ENCODE data around the gene ACOT7.

The ACOT7 gene

GRCh38 chr1:6241107-6241886, 152.3 kb downstream of the ACOT7 start:
- no peak for DNase-seq
- Histone ChIP-seq H3K4me3 (ENCODE audit: low read length) (no peak overlapping the region), H3K9me3 (replicated peaks; ENCODE audit: insufficient read depth, low read length) (no peaks in the 10 kb centered on the region), H3K9ac (ENCODE audit: low read length) (no peak overlapping the region), H2AFZ (ENCODE audit: low read length) (no peak overlapping the region), H3F3A (ENCODE audit: insufficient read depth, low read length) (no peaks in the 10 kb centered on the region), H3K27ac (ENCODE audit: low read length) (no peak overlapping the region), H3K4me1 (ENCODE audit: low read length) (no peaks in the 10 kb centered on the region; the same call in 1 of the 2 replicates), H3K36me3 (replicated peaks; ENCODE audit: insufficient read depth, low read length) (no peaks in the 10 kb centered on the region), H3K27me3 (replicated peaks; ENCODE audit: insufficient read depth, low read length) (peaks cover 70% of the 10 kb centered on the region), H4K20me1 (ENCODE audit: insufficient read depth, low read length) (no peaks in the 10 kb centered on the region), H3K9me2 (replicated peaks; ENCODE audit: insufficient read depth, low read length) (no peaks in the 10 kb centered on the region), H3K79me2 (ENCODE audit: low read length) (no peaks in the 10 kb centered on the region), H3K4me2 (ENCODE audit: low read depth, low read length) (no peak overlapping the region)
- no peak for TF ChIP-seq EZH2 (optimal IDR thresholded peaks at IDR 0.05; ENCODE audit: low read depth, low read length)
- no peak for TF ChIP-seq CTCF (IDR thresholded peaks at IDR 0.05; ENCODE audit: low read length)
- TF ChIP-seq EZH2phosphoT487 (IDR thresholded peaks at IDR 0.05; ENCODE audit: low read length), result no peak

- DNase-seq, result no peak
- H3K27ac ChIP-seq (ENCODE audit: low read length), result no peak overlapping the region
- no peak overlapping the region for H2AFZ ChIP-seq (ENCODE audit: low read length)
- no peaks in the 10 kb centered on the region for H4K20me1 ChIP-seq (ENCODE audit: insufficient read depth, low read length)
- TF ChIP-seq CTCF (IDR thresholded peaks at IDR 0.05; ENCODE audit: low read length) (no peak), EZH2 (optimal IDR thresholded peaks at IDR 0.05; ENCODE audit: low read depth, low read length) (no peak), EZH2phosphoT487 (IDR thresholded peaks at IDR 0.05; ENCODE audit: low read length) (no peak)
- no peaks in the 10 kb centered on the region for H3K4me1 ChIP-seq (ENCODE audit: low read length)
- H3F3A ChIP-seq (ENCODE audit: insufficient read depth, low read length), result no peaks in the 10 kb centered on the region
- H3K27me3 ChIP-seq (replicated peaks; ENCODE audit: insufficient read depth, low read length), result peaks cover 59% of the 10 kb centered on the region
- H3K4me2 ChIP-seq (ENCODE audit: low read depth, low read length), result no peak overlapping the region
- no peaks in the 10 kb centered on the region for H3K9me2 ChIP-seq (replicated peaks; ENCODE audit: insufficient read depth, low read length)
- no peak overlapping the region for H3K9ac ChIP-seq (ENCODE audit: low read length)
- peaks cover 3% of the 10 kb centered on the region for H3K79me2 ChIP-seq (ENCODE audit: low read length)
- H3K9me3 ChIP-seq (replicated peaks; ENCODE audit: insufficient read depth, low read length), result no peaks in the 10 kb centered on the region
- H3K36me3 ChIP-seq (replicated peaks; ENCODE audit: insufficient read depth, low read length), result no peaks in the 10 kb centered on the region
- H3K4me3 ChIP-seq (ENCODE audit: low read length), result no peak overlapping the region
Observed at GRCh38 chr1:6239950-6240768, 153.4 kb downstream of the ACOT7 start.

- Histone ChIP-seq H3K4me2 (ENCODE audit: low read depth, low read length) (no peak overlapping the region), H3F3A (ENCODE audit: insufficient read depth, low read length) (no peaks in the 10 kb centered on the region), H3K27ac (ENCODE audit: low read length) (no peak overlapping the region), H3K27me3 (replicated peaks; ENCODE audit: insufficient read depth, low read length) (peaks cover 55% of the 10 kb centered on the region), H3K9me3 (replicated peaks; ENCODE audit: insufficient read depth, low read length) (no peaks in the 10 kb centered on the region), H3K4me1 (ENCODE audit: low read length) (no peaks in the 10 kb centered on the region), H3K9ac (ENCODE audit: low read length) (no peak overlapping the region), H2AFZ (ENCODE audit: low read length) (no peak overlapping the region), H3K79me2 (ENCODE audit: low read length) (peaks cover 11% of the 10 kb centered on the region), H3K4me3 (ENCODE audit: low read length) (no peak overlapping the region), H4K20me1 (ENCODE audit: insufficient read depth, low read length) (no peaks in the 10 kb centered on the region), H3K9me2 (replicated peaks; ENCODE audit: insufficient read depth, low read length) (no peaks in the 10 kb centered on the region), H3K36me3 (replicated peaks; ENCODE audit: insufficient read depth, low read length) (no peaks in the 10 kb centered on the region)
- TF ChIP-seq EZH2 (optimal IDR thresholded peaks at IDR 0.05; ENCODE audit: low read depth, low read length) (no peak), CTCF (IDR thresholded peaks at IDR 0.05; ENCODE audit: low read length) (no peak), EZH2phosphoT487 (IDR thresholded peaks at IDR 0.05; ENCODE audit: low read length) (no peak)
- DNase-seq, result no peak
Observed at GRCh38 chr1:6239213-6239752, 154.3 kb downstream of the ACOT7 start.
